GM12801 (cell line): ENCODE measurements around the gene PBXIP1.

Experiments
- CTCF ChIP-seq: IDR thresholded peaks from one replicate; pipeline ENCODE4 v1.5.1; 2011; ENCODE audit warnings: control low read depth; ENCODE audit not compliant: insufficient read length; ENCODE audit errors: extremely low read depth

PBXIP1 gene

DNA sequence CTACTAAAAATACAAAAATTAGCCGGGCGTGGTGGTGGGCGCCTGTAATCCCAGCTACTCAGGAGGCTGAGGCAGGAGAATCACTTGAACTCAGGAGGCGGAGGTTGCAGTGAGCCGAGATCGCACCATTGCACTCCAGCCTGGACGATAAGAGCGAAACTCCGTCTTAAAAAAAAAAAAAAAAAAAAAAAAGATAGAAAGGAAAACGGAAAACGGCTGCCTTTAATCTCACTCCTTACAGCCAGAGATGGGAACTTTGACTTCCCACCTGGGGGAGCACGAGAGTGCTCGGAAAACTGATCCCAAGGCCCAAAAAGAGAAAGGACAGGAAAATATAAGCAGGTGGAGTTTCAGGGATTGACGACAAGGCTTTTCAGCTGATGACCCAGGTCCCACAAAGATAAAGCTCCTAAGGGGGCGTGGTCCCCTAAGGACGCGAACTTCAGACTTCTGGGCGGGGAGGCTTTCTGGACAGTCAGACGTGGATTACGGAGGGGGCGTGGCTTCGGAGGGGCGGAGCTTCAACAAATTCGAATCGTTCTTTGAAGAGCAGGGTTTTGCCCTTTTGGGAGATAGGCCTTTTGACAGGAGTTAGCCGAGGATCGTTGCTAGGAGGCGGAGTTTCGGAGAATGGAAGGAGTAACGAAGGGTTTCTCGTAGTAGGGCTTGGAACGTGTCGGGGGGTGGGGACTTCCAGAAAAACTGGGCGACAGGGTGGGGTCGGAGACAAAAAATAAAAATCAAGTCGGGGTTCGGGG, 17.6 kb upstream of the PBXIP1 start:
- no peak for TF ChIP-seq CTCF

- no peak for TF ChIP-seq CTCF
Observed at GRCh38 chr1:154972517-154973343, 16.8 kb upstream of the PBXIP1 start.

- no peak for TF ChIP-seq CTCF
Observed at GRCh38 chr1:154972213-154972516, 16.3 kb upstream of the PBXIP1 start.

DNA sequence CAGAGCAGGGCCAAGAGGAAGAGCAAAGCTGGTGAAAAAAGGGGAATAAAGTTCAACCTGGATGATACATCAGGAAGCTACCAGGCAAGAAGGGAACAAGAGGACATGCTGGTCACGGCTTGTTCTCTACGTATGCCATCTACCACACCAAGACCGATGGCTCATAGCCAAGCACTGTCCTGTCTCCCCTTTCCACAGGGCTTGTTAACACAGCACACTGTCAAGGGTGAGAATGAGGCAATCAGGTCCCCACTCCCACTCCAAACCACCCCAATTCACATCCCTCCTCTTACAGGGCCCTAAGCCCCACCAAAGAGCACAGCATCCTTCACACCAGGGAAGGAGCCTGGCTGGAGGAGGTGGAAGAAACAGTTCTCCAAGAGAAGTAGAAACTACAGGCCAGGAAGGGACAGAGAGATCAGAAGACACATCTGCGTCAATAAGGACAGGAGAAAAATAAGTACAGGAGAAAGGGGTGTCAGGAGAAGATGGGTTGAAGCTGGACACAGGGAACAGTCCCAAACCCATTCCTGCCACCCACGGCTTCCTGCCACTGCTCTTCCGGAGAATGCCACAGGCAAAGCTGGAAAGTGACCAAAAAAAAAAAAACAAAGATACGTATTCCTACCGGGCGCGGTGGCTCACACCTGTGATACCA, 15.6 kb upstream of the PBXIP1 start:
- TF ChIP-seq CTCF, result no peak

DNA sequence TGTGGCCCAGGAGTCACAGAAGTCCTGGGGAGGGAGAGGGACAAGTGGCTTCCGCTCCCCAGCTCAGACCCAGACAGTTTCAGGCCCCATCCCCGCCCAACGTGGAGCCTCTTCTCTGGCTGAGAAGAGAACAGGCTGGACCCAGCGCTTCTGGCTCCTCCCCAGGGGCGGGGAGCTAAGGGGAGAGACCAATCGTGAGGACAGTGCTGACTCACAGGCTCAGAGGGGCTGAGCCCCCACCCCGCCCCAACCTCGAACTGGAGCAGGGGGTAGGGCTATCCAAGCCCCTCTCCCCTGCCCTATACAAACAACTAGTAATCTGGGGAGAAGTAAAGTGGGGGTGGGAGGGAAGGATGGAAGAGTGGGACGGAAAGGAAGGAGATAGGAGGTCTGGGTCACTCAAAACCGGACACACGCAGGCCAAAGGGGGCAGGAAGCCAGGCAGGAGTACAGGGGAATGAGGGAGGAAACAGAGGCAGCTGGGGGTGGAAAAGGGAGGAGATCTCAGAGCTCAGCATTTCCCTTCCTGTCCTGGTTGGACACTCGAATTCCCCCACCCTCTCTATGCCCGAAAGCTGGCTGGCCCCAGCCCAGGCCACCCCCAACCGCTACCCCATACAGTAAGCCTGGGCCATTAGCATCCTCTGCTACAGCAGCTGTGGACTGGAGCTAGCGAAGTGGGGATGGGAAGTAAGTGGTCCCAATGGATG, 14.9 kb upstream of the PBXIP1 start, which contains the start of gene SHC1:
Gene SHC1 (minus strand): TSS at position 117 of the 710 bp plus-strand sequence. CDS start 221 bp downstream, outside the sequence.
- TF ChIP-seq CTCF, result no peak

DNA sequence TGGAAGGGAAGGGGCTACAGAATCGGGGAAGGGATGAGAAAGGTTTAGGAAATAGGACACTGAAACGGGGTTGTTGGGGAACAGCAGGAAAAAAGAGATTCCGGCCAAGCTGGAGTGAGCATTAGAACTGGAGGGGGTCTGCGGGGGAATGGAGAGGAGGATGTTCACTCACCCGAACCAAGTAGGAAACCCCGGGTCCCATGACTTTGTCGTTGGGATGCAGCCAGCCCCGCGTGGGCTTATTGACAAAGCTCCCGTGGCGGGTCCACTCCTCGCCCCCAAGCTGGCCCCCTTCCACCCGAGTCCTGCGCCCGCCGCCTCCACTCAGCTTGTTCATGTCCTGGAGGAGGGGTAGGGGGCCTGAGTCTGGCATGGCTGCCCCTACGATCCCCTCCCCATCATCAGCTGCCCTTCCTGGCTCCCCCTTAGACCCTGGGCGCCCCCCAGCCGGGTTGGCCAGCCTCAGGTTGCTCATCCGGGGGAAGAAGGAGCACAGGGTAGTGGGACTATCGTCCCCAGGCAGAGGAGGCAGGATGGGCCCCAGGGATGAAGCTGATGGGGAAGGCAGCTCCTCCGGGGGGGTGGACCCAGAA, 14.1 kb upstream of the PBXIP1 start:
- TF ChIP-seq CTCF, result no peak

GRCh38 chr1:154969246-154969645, 13.3 kb upstream of the PBXIP1 start:
- no peak for TF ChIP-seq CTCF
